SKM-1 (cell line): ENCODE results near the gene CPXM2.

Source experiments
- DNase-seq: peaks from one replicate; lab custom pipeline; 2025; ENCODE audit not compliant: unreplicated experiment; lab: John Stamatoyannopoulos, UW

CPXM2 gene

GRCh38 chr10:123778719-123779517, 112.7 kb downstream of the CPXM2 start:
- DNase-seq, result no peak

- no peak for DNase-seq
These were observed 113.7 kb downstream of the CPXM2 start for GRCh38 chr10:123777881-123778280.

- no peak for DNase-seq
These were observed 117.4 kb downstream of the CPXM2 start for GRCh38 chr10:123774132-123774742.

GRCh38 chr10:123772645-123773508, 118.7 kb downstream of the CPXM2 start:
- no peak for DNase-seq

- no peak for DNase-seq
These were observed 119.5 kb downstream of the CPXM2 start for GRCh38 chr10:123771877-123772644.

GRCh38 chr10:123769647-123770046, 122.0 kb downstream of the CPXM2 start:
- no peak for DNase-seq

- DNase-seq, result no peak
These were observed 124.8 kb downstream of the CPXM2 start for GRCh38 chr10:123766761-123767160.

GRCh38 chr10:123766012-123766411, 125.6 kb downstream of the CPXM2 start:
- DNase-seq, result no peak

GRCh38 chr10:123761666-123762230, 129.9 kb downstream of the CPXM2 start:
- DNase-seq, result no peak

- no peak for DNase-seq
These were observed 130.6 kb downstream of the CPXM2 start for GRCh38 chr10:123761038-123761428.

GRCh38 chr10:123760356-123761037, 131.1 kb downstream of the CPXM2 start:
- no peak for DNase-seq

GRCh38 chr10:123759501-123760031, 132.0 kb downstream of the CPXM2 start:
- no peak for DNase-seq

- DNase-seq, result no peak
These were observed 132.6 kb downstream of the CPXM2 start for GRCh38 chr10:123759041-123759440.

GRCh38 chr10:123757853-123758252, 133.8 kb downstream of the CPXM2 start:
- DNase-seq, result no peak

GRCh38 chr10:123755061-123755460, 136.5 kb downstream of the CPXM2 start:
- no peak for DNase-seq

- no peak for DNase-seq
These were observed 137.5 kb downstream of the CPXM2 start for GRCh38 chr10:123754123-123754522.

- no peak for DNase-seq
These were observed 140.1 kb downstream of the CPXM2 start for GRCh38 chr10:123751342-123752134.

GRCh38 chr10:123750901-123751300, 140.7 kb downstream of the CPXM2 start:
- DNase-seq, result no peak

GRCh38 chr10:123748711-123749110, 142.9 kb downstream of the CPXM2 start:
- DNase-seq, result no peak
